ENCODE measurements around the gene ZMIZ1.

- TF ChIP-seq, protein P1, sequence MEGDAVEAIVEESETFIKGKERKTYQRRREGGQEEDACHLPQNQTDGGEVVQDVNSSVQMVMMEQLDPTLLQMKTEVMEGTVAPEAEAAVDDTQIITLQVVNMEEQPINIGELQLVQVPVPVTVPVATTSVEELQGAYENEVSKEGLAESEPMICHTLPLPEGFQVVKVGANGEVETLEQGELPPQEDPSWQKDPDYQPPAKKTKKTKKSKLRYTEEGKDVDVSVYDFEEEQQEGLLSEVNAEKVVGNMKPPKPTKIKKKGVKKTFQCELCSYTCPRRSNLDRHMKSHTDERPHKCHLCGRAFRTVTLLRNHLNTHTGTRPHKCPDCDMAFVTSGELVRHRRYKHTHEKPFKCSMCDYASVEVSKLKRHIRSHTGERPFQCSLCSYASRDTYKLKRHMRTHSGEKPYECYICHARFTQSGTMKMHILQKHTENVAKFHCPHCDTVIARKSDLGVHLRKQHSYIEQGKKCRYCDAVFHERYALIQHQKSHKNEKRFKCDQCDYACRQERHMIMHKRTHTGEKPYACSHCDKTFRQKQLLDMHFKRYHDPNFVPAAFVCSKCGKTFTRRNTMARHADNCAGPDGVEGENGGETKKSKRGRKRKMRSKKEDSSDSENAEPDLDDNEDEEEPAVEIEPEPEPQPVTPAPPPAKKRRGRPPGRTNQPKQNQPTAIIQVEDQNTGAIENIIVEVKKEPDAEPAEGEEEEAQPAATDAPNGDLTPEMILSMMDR (conservative IDR thresholded peaks at IDR 0.05; ENCODE audit: low read length) = no peak
- no peak for TF ChIP-seq EZH2phosphoT487 (IDR thresholded peaks at IDR 0.05; ENCODE audit: borderline replicate concordance)
These were observed 213.6 kb downstream of the ZMIZ1 start for GRCh38 chr10:79282388-79282787.

All from Loucy (cell line).